Spleen (tissue), 13 donors: ENCODE results near the gene EEF1G. TPM values are rescaled to one million over a fixed set of nuclear protein-coding genes. Genes with fewer than 3 reads are reported as not detected.

Experiments used
- DNase-seq: peaks from one replicate; pipeline ENCODE4 v3.0.0-alpha.2; 2020
- H3K27ac ChIP-seq, 8 donors: fragments of 200-600 bp; sonication (generic) in 7 of 8; 1 replicate in 4 of 8; 2 replicates in 4 of 8; pipeline versions ENCODE4 v1.5.0 to v1.8.0; 2016 to 2021; ENCODE audit warnings: inconsistent platforms in 4 of 8, mild to moderate bottlenecking in 4 of 8, moderate library complexity in 1 of 8
- H3K27me3 ChIP-seq, 7 donors: fragments of 200-600 bp; sonication (generic) in 6 of 7; replicated peaks in 1 of 7; 1 replicate in 4 of 7; 2 replicates in 3 of 7; pipeline versions ENCODE4 v1.5.0 to v1.8.0; 2016 to 2021; ENCODE audit warnings: inconsistent platforms in 3 of 7, mild to moderate bottlenecking in 1 of 7
- H3K36me3 ChIP-seq, 6 donors: fragments of 200-600 bp; sonication (generic) in 5 of 6; 1 replicate in 4 of 6; 2 replicates in 2 of 6; pipeline versions ENCODE4 v1.5.0 to v1.8.0; 2016 to 2021; ENCODE audit warnings: inconsistent platforms in 2 of 6
- H3K4me1 ChIP-seq, 6 donors: fragments of 200-600 bp; sonication (generic) in 5 of 6; 1 replicate in 3 of 6; 2 replicates in 3 of 6; pipeline versions ENCODE4 v1.5.0 to v1.8.0; 2016 to 2021; ENCODE audit warnings: inconsistent platforms in 3 of 6
- H3K4me3 ChIP-seq, 8 donors: fragments of 200-600 bp; sonication (generic) in 7 of 8; 1 replicate in 4 of 8; 2 replicates in 4 of 8; pipeline versions ENCODE4 v1.5.0 to v1.8.0; 2016 to 2021; ENCODE audit warnings: inconsistent platforms in 4 of 8, mild to moderate bottlenecking in 4 of 8, moderate library complexity in 2 of 8
- H3K9me3 ChIP-seq, 8 donors: fragments of 200-600 bp; sonication (generic) in 7 of 8; 1 replicate in 4 of 8; 2 replicates in 4 of 8; pipeline versions ENCODE4 v1.5.0 to v1.8.0; 2016 to 2021; ENCODE audit warnings: inconsistent platforms in 4 of 8
- CTCF ChIP-seq, 11 experiments: fragments of 200-600 bp in 7 of 11; fragments of 450-650 bp in 4 of 11; sonication (generic) in 4 of 11; IDR thresholded peaks in 8 of 11; conservative IDR thresholded peaks in 3 of 11; 1 replicate in 7 of 11; 2 replicates in 4 of 11; pipeline versions ENCODE4 v1.4.0 to v1.8.0; 2016 to 2021; ENCODE audit warnings: antibody characterized with exemption in 11 of 11, inconsistent platforms in 4 of 11, mild to moderate bottlenecking in 1 of 11
- POLR2A ChIP-seq, 3 donors: fragments of 450-650 bp; IDR thresholded peaks; one replicate each; pipeline ENCODE4 v1.5.1; 2017; ENCODE audit warnings: antibody characterized with exemption in 3 of 3, mild to moderate bottlenecking in 1 of 3
- POLR2AphosphoS5 ChIP-seq, 3 donors: sonication (generic); formaldehyde crosslinking; IDR thresholded peaks; one replicate each; pipeline ENCODE4 v1.5.1; 2017; ENCODE audit warnings: antibody characterized with exemption in 3 of 3
- WGBS, 5 donors: extraction: QIAGEN DNeasy Blood & Tissue Kit in 3 of 5; methylation state at CpG; one replicate each; pipeline versions ENCODE4 v1.1.5 to v1.1.7; 2013 to 2018; 5-methylcytosine and 5-hydroxymethylcytosine counted together
- intact Hi-C: fragments of 100-400 bp; cut with DNase I; formaldehyde crosslinking; loops from one replicate; pipeline ENCODE4 v1.15.0; 2023; ENCODE audit warnings: low total_unique reads
- long read RNA-seq, 2 donors: transcript quantifications; one replicate each; lab custom pipeline, GENCODE V29; 2026
- polyA plus RNA-seq, 3 donors: library from polyadenylated mRNA; stranded (reverse); fragments of 200-250 nt; gene quantifications; one replicate each; pipeline ENCODE4 v1.2.1, GENCODE V29; 2013
- total RNA-seq, 7 donors: library from RNA; depleted of rRNA in 3 of 7; stranded (reverse); fragments of >200 nt in 3 of 7; fragmentation: NEBNext Ultra II Directional in 4 of 7; extraction: Animal tissue kit (Norgen Biotek cat#: 25700) in 4 of 7; gene quantifications; one replicate each; pipeline versions ENCODE4 v1.1.0 to v1.2.1, GENCODE V29; 2016 to 2021
- donor health status: healthy with polysubstance abuse.
- donor health status: DM: no; HTN: no; CAD: no; lungs with moderate emphysema.
- donor health status: DM: no; HTN: no; CAD: no.
- donor health status: Bipolar disorder and iron deficiency.
- donor health status: healthy.
- donor health status: DM: no; HTN: no; CAD: no.
- donor health status: DM: yes; HTN: yes; CAD: no.

Gene EEF1G, protein sequence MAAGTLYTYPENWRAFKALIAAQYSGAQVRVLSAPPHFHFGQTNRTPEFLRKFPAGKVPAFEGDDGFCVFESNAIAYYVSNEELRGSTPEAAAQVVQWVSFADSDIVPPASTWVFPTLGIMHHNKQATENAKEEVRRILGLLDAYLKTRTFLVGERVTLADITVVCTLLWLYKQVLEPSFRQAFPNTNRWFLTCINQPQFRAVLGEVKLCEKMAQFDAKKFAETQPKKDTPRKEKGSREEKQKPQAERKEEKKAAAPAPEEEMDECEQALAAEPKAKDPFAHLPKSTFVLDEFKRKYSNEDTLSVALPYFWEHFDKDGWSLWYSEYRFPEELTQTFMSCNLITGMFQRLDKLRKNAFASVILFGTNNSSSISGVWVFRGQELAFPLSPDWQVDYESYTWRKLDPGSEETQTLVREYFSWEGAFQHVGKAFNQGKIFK
- total RNA-seq (1,000 to 10,000 TPM in 6 of 7 donors, 100 to 1,000 TPM in 1; 989 to 1,475 (median 1,270) TPM), polyA plus RNA-seq (1,000 to 10,000 TPM; 2,364 to 2,501 (median 2,474) TPM)
- long read RNA-seq, donor 1, transcript EEF1G-203 (9 exons, 2,496 nt): minor isoform, 54 of 847 reads
- long read RNA-seq, donor 1, transcript EEF1G-201 (10 exons, 1,523 nt): major isoform, 570 of 847 reads
- long read RNA-seq, donor 1, partial matches to known transcripts: 223 of 847 reads
- long read RNA-seq, donor 1, other reads (novel, unspliced or antisense): 0 of 847 reads
- long read RNA-seq, donor 2, transcript EEF1G-203 (9 exons, 2,496 nt): minor isoform, 57 of 714 reads
- long read RNA-seq, donor 2, transcript EEF1G-201 (10 exons, 1,523 nt): major isoform, 461 of 714 reads
- long read RNA-seq, donor 2, partial matches to known transcripts: 190 of 714 reads
- long read RNA-seq, donor 2, other reads (novel, unspliced or antisense): 6 of 714 reads

DNA sequence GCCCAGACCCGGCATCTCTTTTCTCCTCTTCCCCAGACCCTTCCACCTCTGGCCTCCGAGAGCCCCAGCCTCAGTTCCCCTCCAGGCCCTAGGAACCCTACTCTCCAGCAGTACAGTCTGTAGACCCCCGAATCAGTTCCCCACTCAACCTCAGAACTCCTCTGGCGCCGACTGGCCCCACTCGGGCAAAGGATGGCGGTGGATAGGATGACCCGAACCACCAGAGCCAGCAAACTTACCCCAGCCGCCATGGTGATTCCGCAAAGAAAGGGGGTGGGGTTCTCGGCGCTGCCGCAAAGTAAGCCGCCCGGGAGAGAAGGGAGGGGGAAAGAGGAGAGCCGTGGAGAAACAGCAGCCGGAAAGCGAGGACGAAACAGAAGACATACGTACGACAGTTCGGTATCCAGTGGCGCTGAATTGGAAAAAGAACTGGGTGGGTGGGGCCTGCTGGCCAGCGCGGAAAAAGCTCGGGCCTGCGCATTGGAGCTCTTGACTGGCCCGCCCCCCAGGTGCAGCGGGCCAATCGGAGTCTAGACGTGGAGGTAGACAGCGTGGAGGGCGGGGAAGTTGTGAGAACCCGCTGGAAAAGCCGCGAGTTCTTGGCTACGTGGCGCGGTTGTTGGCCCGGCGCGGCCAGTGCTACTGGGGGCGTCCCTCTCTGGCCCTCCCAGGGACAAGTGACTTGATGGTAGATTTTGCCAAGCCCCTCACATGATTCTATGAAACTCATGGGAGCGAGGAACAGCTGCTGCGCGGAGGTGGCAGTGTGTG, at the start of gene EEF1G:
Gene EEF1G, minus strand, starts transcription at position 300 of the 771 bp plus-strand sequence. Its CDS starts 49 bp downstream, at position 251.
- intact Hi-C loops: no loop called here
- TF ChIP-seq CTCF (IDR thresholded peaks at IDR 0.05 in 8 of 11, conservative IDR thresholded peaks at IDR 0.05 in 3 of 11): peak in 5 of 11 experiments; percentile 0 to 36 (median 12)
- peak in 2 of 3 donors; percentile 35 to 71 for TF ChIP-seq POLR2A (IDR thresholded peaks at IDR 0.05)
- peak; percentile 90 to 94 (median 92) for TF ChIP-seq POLR2AphosphoS5 (IDR thresholded peaks at IDR 0.05)
- Histone ChIP-seq H3K9me3 (no peaks in the 10 kb centered on the region), H3K27ac (peak within 1 kb of the TSS; percentile 81 to 94 (median 89)), H3K4me1 (peaks cover 32 to 79% (median 60%) of the 10 kb centered on the region in 6 donors), H3K4me3 (peak within 1 kb of the TSS; percentile 67 to 90 (median 77)), H3K27me3 (no peaks in the 10 kb centered on the region), H3K36me3 (peaks cover 0 to 75% (median 62%) of the 10 kb centered on the region in 6 donors)
- WGBS, 5 donors: 0 to 1% (median 1%) methylated on average over 45 to 46 of the region's 46 CpGs
- peak; percentile 99 for DNase-seq

- intact Hi-C loops: no loop called here
- Histone ChIP-seq H3K36me3 (peaks cover 5 to 54% (median 28%) of the 10 kb centered on the region in 6 donors), H3K27me3 (no peaks in the 10 kb centered on the region), H3K9me3 (no peaks in the 10 kb centered on the region), H3K4me1 (peaks cover 13 to 35% (median 20%) of the 10 kb centered on the region in 6 donors), H3K27ac (peak overlapping the region; percentile 78 to 95 (median 92)), H3K4me3 (peak overlapping the region in 6 of 8 donors; percentile 78 to 91 (median 83))
- WGBS, 5 donors: 84 to 89% (median 86%) methylated on average over 7 of the region's 7 CpGs
- no peak for TF ChIP-seq POLR2A (IDR thresholded peaks at IDR 0.05)
- TF ChIP-seq POLR2AphosphoS5 (IDR thresholded peaks at IDR 0.05): no peak
- no peak for TF ChIP-seq CTCF (IDR thresholded peaks at IDR 0.05 in 8 of 11, conservative IDR thresholded peaks at IDR 0.05 in 3 of 11)
- DNase-seq: no peak
Observed at GRCh38 chr11:62622476-62623089, 48.9 kb upstream of the EEF1G start.

DNA sequence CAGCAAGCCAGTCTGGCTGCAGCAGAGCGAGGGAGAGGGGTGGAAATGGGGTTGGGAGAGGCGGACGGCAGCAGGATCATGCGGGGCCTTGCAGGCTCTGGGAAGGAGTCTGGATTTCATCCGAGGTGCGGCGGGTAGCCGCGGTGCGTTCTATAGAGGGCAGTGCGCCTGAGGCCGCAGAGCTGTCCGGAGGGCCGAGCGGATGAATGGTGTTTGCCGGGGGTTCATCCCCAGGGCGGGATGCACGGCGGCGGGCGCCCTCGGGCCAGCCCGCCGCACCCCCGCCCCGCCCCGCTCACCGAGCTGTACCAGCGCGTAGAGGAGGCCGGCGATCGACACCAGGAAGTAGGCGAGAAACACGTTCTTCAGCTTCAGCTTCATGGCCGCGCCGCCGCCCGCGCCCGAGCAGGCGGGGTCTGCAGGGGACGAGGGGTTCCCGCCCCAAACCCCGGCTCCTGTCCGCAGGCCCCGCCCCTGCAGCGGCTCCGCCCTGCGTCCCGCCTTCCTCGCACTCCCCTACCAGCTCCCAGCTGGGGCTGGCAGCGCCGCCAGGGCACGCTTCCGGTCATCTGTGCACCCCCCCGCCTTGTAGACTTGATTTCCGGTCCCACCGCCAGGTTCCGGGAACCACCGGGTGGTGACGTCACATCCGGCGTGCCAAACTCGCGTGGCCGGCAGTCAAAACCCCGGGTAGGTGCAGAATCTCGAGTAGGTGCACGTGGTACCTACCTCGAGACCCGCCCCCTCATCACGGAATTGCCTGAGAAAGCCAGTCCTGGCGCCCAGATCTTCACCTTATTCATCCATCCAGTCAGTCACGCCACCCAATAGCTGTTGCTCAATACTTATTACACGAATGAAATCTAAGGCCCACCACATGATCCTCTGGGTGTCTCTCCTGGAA, 48.1 kb upstream of the EEF1G start, which contains the start of gene B3GAT3:
Gene B3GAT3, minus strand, starts transcription at position 420 of the 904 bp plus-strand sequence. Its CDS starts 39 bp downstream, at position 381.
- 0 to 2% (median 1%) methylated on average over 25 to 77 of the region's 77 CpGs for WGBS, 5 donors

More for the DNA sequence above, 48.1 kb upstream of the EEF1G start, which contains the start of gene B3GAT3:
- Histone ChIP-seq H3K4me1 (peaks cover 13 to 35% (median 20%) of the 10 kb centered on the region in 6 donors), H3K36me3 (peaks cover 5 to 54% (median 28%) of the 10 kb centered on the region in 6 donors), H3K27ac (peak within 1 kb of the TSS; percentile 78 to 95 (median 92)), H3K27me3 (no peaks in the 10 kb centered on the region), H3K4me3 (peak within 1 kb of the TSS; percentile 72 to 91 (median 80)), H3K9me3 (no peaks in the 10 kb centered on the region)
- intact Hi-C loops: no loop called here
- peak; percentile 99 for DNase-seq
- peak; percentile 96 to 99 (median 96) for TF ChIP-seq POLR2AphosphoS5 (IDR thresholded peaks at IDR 0.05)
- peak in 7 of 11 experiments; percentile 13 to 71 (median 51) for TF ChIP-seq CTCF (IDR thresholded peaks at IDR 0.05 in 8 of 11, conservative IDR thresholded peaks at IDR 0.05 in 3 of 11)
- peak in 1 of 3 donors; percentile 86 for TF ChIP-seq POLR2A (IDR thresholded peaks at IDR 0.05)
